Mucosa of rectum (tissue), 2 donors: ENCODE results near the gene METAP2.
"Not testable (repeated sequence)": the region's sequence is repeated elsewhere in the genome, so short reads cannot be mapped to it uniquely, and the experiment has no call there.

ENCODE experiments used
- H3K27ac ChIP-seq, 2 donors: one replicate each; pipeline ENCODE4 v1.7.0; 2013; ENCODE audit warnings: inconsistent platforms in 2 of 2, low read depth in 2 of 2, low read length in 2 of 2
- H3K27me3 ChIP-seq, 2 donors: one replicate each; pipeline ENCODE4 v1.7.0; 2013; ENCODE audit warnings: low read length in 2 of 2; ENCODE audit not compliant: control insufficient read depth in 2 of 2, insufficient read depth in 2 of 2
- H3K36me3 ChIP-seq, 2 donors: one replicate each; pipeline ENCODE4 v1.7.0; 2013; ENCODE audit warnings: low read length in 2 of 2; ENCODE audit not compliant: control insufficient read depth in 2 of 2, insufficient read depth in 2 of 2
- H3K4me1 ChIP-seq, 2 donors: one replicate each; pipeline ENCODE4 v1.7.0; 2013; ENCODE audit warnings: low read length in 2 of 2, mild to moderate bottlenecking in 1 of 2; ENCODE audit not compliant: control insufficient read depth in 2 of 2, insufficient read depth in 2 of 2
- H3K4me3 ChIP-seq, 2 donors: one replicate each; pipeline ENCODE4 v1.7.0; 2013; ENCODE audit warnings: low read length in 2 of 2
- H3K9ac ChIP-seq, 2 donors: one replicate each; pipeline ENCODE4 v1.7.0; 2013; ENCODE audit warnings: low read length in 2 of 2, low read depth in 1 of 2, mild to moderate bottlenecking in 1 of 2
- H3K9me3 ChIP-seq, 2 donors: one replicate each; pipeline ENCODE4 v1.7.0; 2013; ENCODE audit warnings: low read length in 2 of 2; ENCODE audit not compliant: control insufficient read depth in 2 of 2
- donor health status: healthy.
- donor health status: Normal muscosa, but diverticular disease.

The METAP2 gene

GRCh38 chr12:95473884-95474659 is at the start of gene METAP2:
METAP2 (plus strand) TSS chr12:95474152; CDS start chr12:95474180, 28 bp downstream.
- Histone ChIP-seq H3K9ac (peak within 1 kb of the TSS; percentile 91 to 97), H3K4me3 (peak within 1 kb of the TSS; percentile 95 to 97), H3K9me3 (no peaks in the 10 kb centered on the region), H3K4me1 (peaks cover 9 to 12% of the 10 kb centered on the region in 2 donors), H3K27ac (peak within 1 kb of the TSS; percentile 92), H3K36me3 (peaks cover 5 to 16% of the 10 kb centered on the region in 2 donors), H3K27me3 (no peaks in the 10 kb centered on the region)

DNA sequence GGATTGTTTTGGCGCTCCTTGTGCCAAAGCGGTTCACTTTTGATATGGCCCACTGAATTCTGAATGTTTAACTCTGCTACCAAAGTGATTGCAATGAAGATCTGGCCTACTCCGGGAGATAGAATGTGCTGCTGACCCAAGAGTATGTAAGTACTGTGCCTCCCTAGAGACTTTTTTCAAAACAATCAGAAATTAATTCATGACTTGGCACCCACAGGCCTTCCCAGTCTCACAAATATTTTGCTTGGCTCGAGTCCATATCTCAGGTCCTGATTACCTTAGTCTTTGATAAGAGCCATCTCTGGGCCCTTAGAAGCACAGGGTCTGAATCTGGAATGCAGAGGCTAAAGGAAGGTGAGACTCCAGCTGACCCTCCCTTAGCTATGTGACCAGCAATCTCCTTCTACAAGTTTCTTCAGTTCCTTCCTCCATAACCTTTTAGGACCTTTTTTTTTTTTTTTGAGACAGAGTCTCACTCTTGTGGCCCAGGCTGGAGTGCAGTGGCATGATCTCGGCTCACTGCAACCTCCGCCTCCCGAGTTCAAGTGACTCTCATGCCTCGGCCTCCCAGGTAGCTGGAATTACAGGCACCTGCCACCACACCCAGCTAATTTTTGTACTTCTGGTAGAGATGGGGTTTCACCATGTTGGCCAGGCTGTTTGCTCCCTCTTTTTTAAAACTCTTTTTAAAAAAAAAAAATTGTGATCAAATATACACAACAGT is 49.5 kb upstream of the METAP2 start:
- no peak overlapping the region for H3K9ac ChIP-seq
- H3K27ac ChIP-seq = no peak overlapping the region
- no peaks in the 10 kb centered on the region for H3K4me1 ChIP-seq
- H3K36me3 ChIP-seq = no peaks in the 10 kb centered on the region
- no peak overlapping the region for H3K4me3 ChIP-seq
- no peaks in the 10 kb centered on the region for H3K9me3 ChIP-seq
- no peaks in the 10 kb centered on the region for H3K27me3 ChIP-seq

DNA sequence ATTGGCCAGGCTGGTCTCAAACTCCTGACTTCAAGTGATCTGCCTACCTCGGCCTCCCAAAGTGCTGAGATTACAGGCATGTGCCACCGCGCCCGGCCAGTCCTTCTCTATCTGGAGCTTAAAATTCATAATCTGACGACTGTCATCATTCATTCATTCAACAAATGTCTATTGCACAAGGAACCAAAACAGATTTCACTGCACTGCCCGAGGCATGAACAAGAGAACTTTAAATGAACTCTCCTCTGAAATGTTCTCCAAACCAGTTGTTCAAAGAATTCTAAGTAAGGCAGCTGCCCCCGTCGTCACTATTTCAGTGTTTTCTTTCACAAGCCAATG is 44.8 kb upstream of the METAP2 start:
- no peak overlapping the region for H3K27ac ChIP-seq
- H3K4me3 ChIP-seq = no peak overlapping the region
- H3K36me3 ChIP-seq = no peaks in the 10 kb centered on the region
- no peaks in the 10 kb centered on the region for H3K9me3 ChIP-seq
- H3K4me1 ChIP-seq = no peaks in the 10 kb centered on the region
- H3K27me3 ChIP-seq = no peaks in the 10 kb centered on the region
- H3K9ac ChIP-seq = no peak overlapping the region

DNA sequence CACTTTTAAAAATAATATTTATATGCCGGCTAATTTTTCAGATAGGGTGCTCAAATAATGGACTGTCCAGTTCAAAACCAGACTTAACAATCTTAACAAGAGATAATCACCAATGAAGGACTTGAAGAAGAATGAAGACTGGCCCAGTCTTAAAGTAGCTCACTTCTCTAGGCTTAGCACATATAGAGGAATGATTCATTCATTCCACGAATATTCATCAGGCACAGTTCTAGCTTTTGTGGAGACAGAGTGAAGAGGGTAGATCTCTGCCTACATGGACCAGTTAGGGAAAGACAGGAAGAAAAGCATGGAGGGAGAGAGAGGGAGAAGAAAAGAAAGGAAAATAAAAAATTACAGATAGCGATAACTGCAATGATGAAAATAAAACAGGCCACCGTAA is 42.8 kb upstream of the METAP2 start:
- Histone ChIP-seq H3K36me3 (no peaks in the 10 kb centered on the region), H3K27me3 (no peaks in the 10 kb centered on the region), H3K9ac (no peak overlapping the region), H3K4me3 (no peak overlapping the region), H3K27ac (no peak overlapping the region), H3K9me3 (no peaks in the 10 kb centered on the region), H3K4me1 (no peaks in the 10 kb centered on the region)

DNA sequence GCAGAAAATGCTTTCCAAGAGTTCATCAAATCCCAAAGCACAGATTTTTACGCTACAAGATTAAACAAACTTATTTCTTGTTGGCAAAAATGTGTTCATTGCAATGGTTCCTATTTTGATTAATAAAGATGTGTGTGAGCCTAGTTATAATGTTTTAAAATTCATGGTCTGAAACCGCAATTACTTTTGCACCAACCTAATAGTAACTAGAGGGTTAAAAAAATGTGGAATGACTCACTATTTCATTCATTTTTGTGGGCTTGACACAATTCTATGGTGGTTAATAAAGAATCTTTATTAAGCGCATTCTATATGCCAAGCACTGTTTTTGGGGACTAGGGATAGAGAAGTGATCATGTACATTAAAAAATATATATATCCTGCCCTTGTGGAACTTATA is 38.6 kb upstream of the METAP2 start:
- Histone ChIP-seq H3K27ac (no peak overlapping the region), H3K27me3 (no peaks in the 10 kb centered on the region), H3K9me3 (no peaks in the 10 kb centered on the region), H3K9ac (no peak overlapping the region), H3K36me3 (no peaks in the 10 kb centered on the region), H3K4me1 (no peaks in the 10 kb centered on the region), H3K4me3 (no peak overlapping the region)

DNA sequence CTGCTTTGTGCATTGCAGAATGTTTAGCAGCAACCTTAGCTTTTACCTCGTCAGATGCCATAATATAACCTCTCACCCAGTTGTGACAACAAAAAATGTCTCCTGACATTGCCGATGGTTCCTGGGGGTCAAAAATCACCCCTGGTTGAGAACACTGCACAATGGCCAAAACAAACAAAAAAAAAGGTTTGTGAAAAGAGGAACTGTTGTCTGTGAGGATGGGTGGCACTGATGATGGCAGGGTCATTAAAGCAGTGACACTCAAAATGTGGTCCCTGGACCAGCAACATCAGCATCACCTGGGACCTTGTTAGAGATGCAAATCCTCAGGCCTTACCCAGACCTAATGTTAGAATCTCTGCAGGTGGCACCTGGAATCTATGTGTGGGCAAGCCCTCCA is 36.4 kb upstream of the METAP2 start:
- Histone ChIP-seq H3K4me1 (no peaks in the 10 kb centered on the region), H3K9me3 (no peaks in the 10 kb centered on the region), H3K9ac (no peak overlapping the region), H3K36me3 (no peaks in the 10 kb centered on the region), H3K27me3 (no peaks in the 10 kb centered on the region), H3K4me3 (no peak overlapping the region), H3K27ac (no peak overlapping the region)

GRCh38 chr12:95439461-95440230 is 34.3 kb upstream of the METAP2 start:
- Histone ChIP-seq H3K4me1 (no peaks in the 10 kb centered on the region), H3K27me3 (no peaks in the 10 kb centered on the region), H3K9me3 (no peaks in the 10 kb centered on the region), H3K4me3 (no peak overlapping the region), H3K36me3 (no peaks in the 10 kb centered on the region), H3K27ac (no peak overlapping the region), H3K9ac (no peak overlapping the region)

DNA sequence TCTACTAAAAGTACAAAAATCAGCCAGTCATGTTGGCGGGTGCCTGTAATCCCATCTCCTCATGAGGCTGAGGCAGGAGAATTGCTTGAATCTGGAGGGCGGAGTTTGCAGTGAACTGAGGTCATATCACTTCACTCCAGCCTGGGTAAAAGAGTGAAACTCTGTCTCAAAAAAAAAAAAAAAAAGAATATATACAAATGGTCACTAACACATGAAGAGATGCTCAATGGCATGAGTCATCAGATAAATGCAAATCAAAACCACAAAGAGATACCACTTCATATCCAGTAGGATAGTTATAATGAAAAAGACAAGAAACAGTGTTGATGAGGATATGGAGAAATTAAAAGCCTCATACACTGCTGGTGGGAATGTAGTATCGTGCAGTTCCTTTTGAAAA is 33.6 kb upstream of the METAP2 start:
- Histone ChIP-seq H3K36me3 (no peaks in the 10 kb centered on the region), H3K27ac (no peak overlapping the region), H3K9ac (no peak overlapping the region), H3K4me1 (no peaks in the 10 kb centered on the region), H3K27me3 (no peaks in the 10 kb centered on the region), H3K4me3 (no peak overlapping the region), H3K9me3 (no peaks in the 10 kb centered on the region)

GRCh38 chr12:95443459-95443858 is 30.5 kb upstream of the METAP2 start:
- no peak overlapping the region for H3K27ac ChIP-seq

GRCh38 chr12:95445099-95445498 is 28.9 kb upstream of the METAP2 start:
- not testable (repeated sequence) for H3K9ac ChIP-seq, H3K27ac ChIP-seq, H3K4me3 ChIP-seq, H3K27me3 ChIP-seq, H3K9me3 ChIP-seq, H3K36me3 ChIP-seq
- peaks cover 0 to 11% of the 10 kb centered on the region in 2 donors for H3K4me1 ChIP-seq

More at GRCh38 chr12:95443459-95443858, 30.5 kb upstream of the METAP2 start:
- no peaks in the 10 kb centered on the region for H3K27me3 ChIP-seq
- H3K4me3 ChIP-seq = no peak overlapping the region
- no peaks in the 10 kb centered on the region for H3K36me3 ChIP-seq
- H3K9ac ChIP-seq = no peak overlapping the region
- H3K9me3 ChIP-seq = no peaks in the 10 kb centered on the region
- H3K4me1 ChIP-seq = peaks cover 0 to 11% of the 10 kb centered on the region in 2 donors
